ENCODE measurements around the gene VEGFA.

The VEGFA gene

GRCh38 chr6:43760210-43761168, 9.5 kb upstream of the VEGFA start:
- TF ChIP-seq SUZ12 (IDR thresholded peaks at IDR 0.05; ENCODE audit: extremely low read depth, insufficient read depth, insufficient read length) (no peak), YY1 (IDR thresholded peaks at IDR 0.05; ENCODE audit: insufficient read depth, insufficient read length) (no peak), ZNF274 (IDR thresholded peaks at IDR 0.05; ENCODE audit: low read depth, low read length) (no peak)
- Histone ChIP-seq H3K4me3 (ENCODE audit: insufficient read length, low read depth) (no peak overlapping the region), H3K36me3 (ENCODE audit: insufficient read depth, insufficient read length, low read length) (no peaks in the 10 kb centered on the region), H3K4me1 (ENCODE audit: insufficient read depth, insufficient read length) (peaks cover 15% of the 10 kb centered on the region), H3K9me3 (ENCODE audit: insufficient read depth, low read length) (no peaks in the 10 kb centered on the region), H3K27me3 (ENCODE audit: insufficient read depth, insufficient read length) (no peaks in the 10 kb centered on the region), H3K9ac (ENCODE audit: insufficient read length, low read depth) (no peak overlapping the region)
- DNase-seq (ENCODE audit: low read depth, low spot score) = no peak

DNA sequence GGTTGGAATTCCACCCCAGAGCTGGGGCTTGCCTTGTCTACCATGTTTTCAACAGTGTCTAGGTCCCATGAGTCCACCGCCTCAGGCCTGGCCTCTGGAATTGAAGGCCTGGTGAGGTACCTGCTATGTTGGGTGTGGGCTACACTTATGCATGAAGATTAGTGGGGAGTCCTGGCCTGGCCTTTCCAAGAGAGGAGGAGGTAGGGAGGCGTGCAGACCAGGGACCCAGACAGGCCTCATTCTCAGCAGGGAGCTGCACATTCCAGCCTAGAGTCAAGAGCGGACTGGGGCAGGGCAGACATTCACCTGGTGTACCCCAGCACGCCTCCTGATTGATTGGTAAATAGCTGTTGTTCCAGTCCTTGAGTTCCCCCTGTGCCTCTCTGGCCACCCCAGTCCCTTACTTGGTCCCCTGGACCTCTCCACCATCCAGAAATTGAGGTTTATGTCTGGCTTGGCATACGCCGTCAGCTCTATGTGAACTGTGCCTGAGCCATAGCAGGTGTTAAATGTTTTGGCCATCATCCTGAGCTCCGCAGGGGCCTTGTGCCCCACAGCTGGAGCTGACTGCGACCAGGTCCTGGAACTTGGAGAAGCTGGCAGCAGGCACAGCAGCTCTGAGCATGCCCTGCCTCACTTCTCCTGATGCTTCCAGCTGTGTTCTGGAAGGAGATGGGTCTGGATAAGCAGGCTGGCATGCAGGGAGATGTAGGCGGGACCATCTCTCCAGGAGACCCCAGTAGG, 8.2 kb upstream of the VEGFA start:
- peaks cover 15% of the 10 kb centered on the region for H3K4me1 ChIP-seq (ENCODE audit: insufficient read depth, insufficient read length)
- H3K9me3 ChIP-seq (ENCODE audit: insufficient read depth, low read length) = no peaks in the 10 kb centered on the region
- H3K27me3 ChIP-seq (ENCODE audit: insufficient read depth, insufficient read length) = no peaks in the 10 kb centered on the region
- no peaks in the 10 kb centered on the region for H3K36me3 ChIP-seq (ENCODE audit: insufficient read depth, insufficient read length, low read length)
- no peak for TF ChIP-seq SUZ12 (IDR thresholded peaks at IDR 0.05; ENCODE audit: extremely low read depth, insufficient read depth, insufficient read length)
- no peak for TF ChIP-seq YY1 (IDR thresholded peaks at IDR 0.05; ENCODE audit: insufficient read depth, insufficient read length)
- no peak for TF ChIP-seq ZNF274 (IDR thresholded peaks at IDR 0.05; ENCODE audit: low read depth, low read length)
- H3K4me3 ChIP-seq (ENCODE audit: insufficient read length, low read depth) = no peak overlapping the region
- H3K9ac ChIP-seq (ENCODE audit: insufficient read length, low read depth) = no peak overlapping the region
- no peak for DNase-seq (ENCODE audit: low read depth, low spot score)

DNA sequence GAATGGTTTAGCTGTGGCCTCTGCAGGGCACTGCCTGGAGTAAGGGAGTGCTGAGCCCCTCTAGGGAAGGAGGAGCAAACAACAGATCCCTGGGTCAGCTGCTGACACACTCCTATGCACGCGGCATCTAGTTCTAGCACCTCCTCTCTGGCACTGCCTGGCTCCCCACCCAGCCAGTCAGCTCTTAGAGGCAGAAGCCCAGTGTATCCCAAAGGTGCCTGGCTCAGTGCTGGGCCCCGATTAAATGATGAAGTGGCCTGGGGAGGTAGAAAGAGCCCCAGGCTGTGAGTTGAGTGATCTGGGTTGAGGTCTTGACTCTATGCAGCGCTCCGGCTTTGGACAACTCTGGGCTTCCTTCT, 7.6 kb upstream of the VEGFA start:
- H3K27me3 ChIP-seq (ENCODE audit: insufficient read depth, insufficient read length) = no peaks in the 10 kb centered on the region
- no peak overlapping the region for H3K4me3 ChIP-seq (ENCODE audit: insufficient read length, low read depth)
- H3K36me3 ChIP-seq (ENCODE audit: insufficient read depth, insufficient read length, low read length) = no peaks in the 10 kb centered on the region
- DNase-seq (ENCODE audit: low read depth, low spot score) = no peak
- no peak for TF ChIP-seq SUZ12 (IDR thresholded peaks at IDR 0.05; ENCODE audit: extremely low read depth, insufficient read depth, insufficient read length)
- no peak for TF ChIP-seq YY1 (IDR thresholded peaks at IDR 0.05; ENCODE audit: insufficient read depth, insufficient read length)
- no peak for TF ChIP-seq ZNF274 (IDR thresholded peaks at IDR 0.05; ENCODE audit: low read depth, low read length)
- H3K4me1 ChIP-seq (ENCODE audit: insufficient read depth, insufficient read length) = peaks cover 15% of the 10 kb centered on the region
- H3K9ac ChIP-seq (ENCODE audit: insufficient read length, low read depth) = no peak overlapping the region
- H3K9me3 ChIP-seq (ENCODE audit: insufficient read depth, low read length) = no peaks in the 10 kb centered on the region

- Histone ChIP-seq H3K4me3 (ENCODE audit: insufficient read length, low read depth) (no peak overlapping the region), H3K4me1 (ENCODE audit: insufficient read depth, insufficient read length) (peaks cover 15% of the 10 kb centered on the region), H3K9me3 (ENCODE audit: insufficient read depth, low read length) (no peaks in the 10 kb centered on the region), H3K27me3 (ENCODE audit: insufficient read depth, insufficient read length) (no peaks in the 10 kb centered on the region), H3K9ac (ENCODE audit: insufficient read length, low read depth) (no peak overlapping the region), H3K36me3 (ENCODE audit: insufficient read depth, insufficient read length, low read length) (no peaks in the 10 kb centered on the region)
- TF ChIP-seq SUZ12 (IDR thresholded peaks at IDR 0.05; ENCODE audit: extremely low read depth, insufficient read depth, insufficient read length) = no peak
- TF ChIP-seq ZNF274 (IDR thresholded peaks at IDR 0.05; ENCODE audit: low read depth, low read length) = no peak
- TF ChIP-seq YY1 (IDR thresholded peaks at IDR 0.05; ENCODE audit: insufficient read depth, insufficient read length) = no peak
- DNase-seq (ENCODE audit: low read depth, low spot score) = no peak
Observed at GRCh38 chr6:43762966-43763695, 6.9 kb upstream of the VEGFA start.

DNA sequence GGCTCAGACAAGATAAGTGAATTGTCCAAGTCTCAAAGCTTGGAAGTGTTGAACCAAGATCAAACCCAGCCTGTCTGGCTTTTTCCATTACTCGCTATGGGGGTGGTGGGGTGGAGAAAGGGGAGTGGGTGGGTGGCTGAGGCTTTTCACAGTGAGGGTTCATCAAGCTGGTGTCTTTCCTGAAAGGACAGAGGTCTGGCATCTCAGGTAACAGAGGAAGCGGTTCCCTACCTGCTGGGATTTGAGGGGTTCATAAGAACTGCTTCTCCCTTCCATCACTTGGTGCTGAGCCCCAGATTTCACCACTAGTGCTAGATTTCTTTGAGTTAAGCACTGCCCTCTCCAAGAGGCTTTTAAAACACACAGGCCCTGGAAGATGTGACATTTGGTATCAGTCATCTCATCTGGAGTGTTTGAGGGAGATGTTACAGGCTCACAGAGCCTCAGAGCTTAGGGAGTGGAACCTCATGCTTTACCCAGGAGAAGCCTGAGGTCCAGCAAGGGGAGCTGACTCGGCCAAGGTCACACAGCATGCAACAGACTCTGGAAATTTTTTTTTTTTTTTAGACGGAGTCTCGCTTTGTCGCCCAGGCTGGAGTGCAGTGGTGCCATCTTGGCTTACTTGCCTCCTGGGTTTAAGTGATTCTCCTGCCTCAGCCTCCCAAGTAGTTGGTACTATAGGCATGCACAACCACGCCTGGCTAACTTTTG, 6.0 kb upstream of the VEGFA start:
- H3K9me3 ChIP-seq (ENCODE audit: insufficient read depth, low read length) = no peaks in the 10 kb centered on the region
- no peak overlapping the region for H3K9ac ChIP-seq (ENCODE audit: insufficient read length, low read depth)
- no peaks in the 10 kb centered on the region for H3K27me3 ChIP-seq (ENCODE audit: insufficient read depth, insufficient read length)
- H3K4me1 ChIP-seq (ENCODE audit: insufficient read depth, insufficient read length) = peaks cover 11% of the 10 kb centered on the region
- TF ChIP-seq SUZ12 (IDR thresholded peaks at IDR 0.05; ENCODE audit: extremely low read depth, insufficient read depth, insufficient read length) (no peak), ZNF274 (IDR thresholded peaks at IDR 0.05; ENCODE audit: low read depth, low read length) (no peak), YY1 (IDR thresholded peaks at IDR 0.05; ENCODE audit: insufficient read depth, insufficient read length) (no peak)
- H3K4me3 ChIP-seq (ENCODE audit: insufficient read length, low read depth) = no peak overlapping the region
- DNase-seq (ENCODE audit: low read depth, low spot score) = no peak
- no peaks in the 10 kb centered on the region for H3K36me3 ChIP-seq (ENCODE audit: insufficient read depth, insufficient read length, low read length)

DNA sequence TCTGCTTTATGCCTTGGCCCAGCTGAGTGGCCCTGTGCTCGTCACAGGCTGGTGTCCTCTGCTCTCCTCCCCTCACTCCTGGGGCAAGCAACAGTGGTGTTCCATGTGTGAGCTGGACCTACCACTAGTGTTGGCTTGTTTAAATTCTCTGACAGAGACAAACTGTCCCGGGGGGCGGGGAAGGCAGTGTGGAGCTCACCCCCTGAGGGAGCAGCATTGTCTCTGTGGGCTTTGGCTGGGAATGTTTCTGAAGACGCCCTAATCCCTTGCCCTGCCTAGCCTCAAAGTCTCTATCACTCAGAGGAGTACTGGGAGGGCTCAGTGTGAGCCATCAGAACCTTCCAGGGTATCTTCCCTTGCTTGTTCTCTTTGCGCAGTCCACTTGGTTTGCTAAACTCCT, 5.2 kb upstream of the VEGFA start:
- H3K36me3 ChIP-seq (ENCODE audit: insufficient read depth, insufficient read length, low read length) = no peaks in the 10 kb centered on the region

More for the DNA sequence above, 5.2 kb upstream of the VEGFA start:
- H3K4me1 ChIP-seq (ENCODE audit: insufficient read depth, insufficient read length) = peaks cover 7% of the 10 kb centered on the region
- no peak for TF ChIP-seq YY1 (IDR thresholded peaks at IDR 0.05; ENCODE audit: insufficient read depth, insufficient read length)
- no peak for TF ChIP-seq ZNF274 (IDR thresholded peaks at IDR 0.05; ENCODE audit: low read depth, low read length)
- TF ChIP-seq SUZ12 (IDR thresholded peaks at IDR 0.05; ENCODE audit: extremely low read depth, insufficient read depth, insufficient read length) = no peak
- H3K27me3 ChIP-seq (ENCODE audit: insufficient read depth, insufficient read length) = no peaks in the 10 kb centered on the region
- no peak overlapping the region for H3K4me3 ChIP-seq (ENCODE audit: insufficient read length, low read depth)
- no peaks in the 10 kb centered on the region for H3K9me3 ChIP-seq (ENCODE audit: insufficient read depth, low read length)
- DNase-seq (ENCODE audit: low read depth, low spot score) = no peak
- H3K9ac ChIP-seq (ENCODE audit: insufficient read length, low read depth) = no peak overlapping the region

Measured in NT2/D1 (cell line).